Esophagus squamous epithelium (tissue), 5 donors: Measurements from ENCODE around the gene APOBEC3H. TPM values are rescaled to one million over a fixed set of nuclear protein-coding genes. Genes with fewer than 3 reads are reported as not detected.

Experiments
- DNase-seq: peaks from one replicate; lab custom pipeline; 2025; lab: John Stamatoyannopoulos, UW
- H3K27ac ChIP-seq, 4 donors: fragments of 200-600 bp; sonication (generic); one replicate each; pipeline ENCODE4 v1.5.1; 2016 to 2019; ENCODE audit warnings: mild to moderate bottlenecking in 1 of 4
- H3K27me3 ChIP-seq, 4 donors: fragments of 200-600 bp; sonication (generic); 1 replicate in 3 of 4; 2 replicates in 1 of 4; pipeline versions ENCODE4 v1.5.1 to v1.6.0; 2017 to 2021; ENCODE audit warnings: antibody characterized with exemption in 1 of 4
- H3K36me3 ChIP-seq, 3 donors: fragments of 200-600 bp; sonication (generic); one replicate each; pipeline ENCODE4 v1.5.1; 2016 to 2019
- H3K4me1 ChIP-seq, 3 donors: fragments of 200-600 bp; sonication (generic); one replicate each; pipeline ENCODE4 v1.5.1; 2017 to 2019
- H3K4me3 ChIP-seq, 4 donors: fragments of 200-600 bp; sonication (generic); 1 replicate in 3 of 4; 2 replicates in 1 of 4; pipeline ENCODE4 v1.5.1; 2016 to 2019; ENCODE audit warnings: mild to moderate bottlenecking in 2 of 4, moderate library complexity in 1 of 4
- H3K9me3 ChIP-seq, 3 donors: fragments of 200-600 bp; sonication (generic); one replicate each; pipeline ENCODE4 v1.5.1; 2016 to 2019
- POLR2A ChIP-seq, 4 donors: fragments of 450-650 bp; IDR thresholded peaks; one replicate each; pipeline ENCODE4 v1.6.1; 2017; ENCODE audit warnings: antibody characterized with exemption in 4 of 4, mild to moderate bottlenecking in 4 of 4, moderate library complexity in 3 of 4
- WGBS, 2 donors: methylation state at CpG; one replicate each; pipeline ENCODE4 v1.1.5; 2018; 5-methylcytosine and 5-hydroxymethylcytosine counted together
- intact Hi-C: fragments of 100-400 bp; cut with DNase I; formaldehyde crosslinking; loops from one replicate; pipeline ENCODE4 v1.15.0; 2022
- total RNA-seq, 4 donors: library from RNA; depleted of rRNA; stranded (reverse); fragments of >200 nt; gene quantifications; one replicate each; pipeline ENCODE4 v1.1.0, GENCODE V29; 2016
- TF ChIP-seq, protein P1 (sequence below), 6 experiments: fragments of 450-650 bp in 4 of 6; fragments of 200-600 bp in 2 of 6; sonication (generic) in 2 of 6; IDR thresholded peaks; one replicate each; pipeline ENCODE4 v1.5.1; 2016 to 2019; ENCODE audit warnings: antibody characterized with exemption in 6 of 6, mild to moderate bottlenecking in 4 of 6, moderate library complexity in 4 of 6
- donor health status: DM: yes; HTN: yes; CAD: no.

Gene APOBEC3H
- total RNA-seq, 4 donors from 2014 or later, result 0.92 to 0.95 TPM; not detected in 2

DNA sequence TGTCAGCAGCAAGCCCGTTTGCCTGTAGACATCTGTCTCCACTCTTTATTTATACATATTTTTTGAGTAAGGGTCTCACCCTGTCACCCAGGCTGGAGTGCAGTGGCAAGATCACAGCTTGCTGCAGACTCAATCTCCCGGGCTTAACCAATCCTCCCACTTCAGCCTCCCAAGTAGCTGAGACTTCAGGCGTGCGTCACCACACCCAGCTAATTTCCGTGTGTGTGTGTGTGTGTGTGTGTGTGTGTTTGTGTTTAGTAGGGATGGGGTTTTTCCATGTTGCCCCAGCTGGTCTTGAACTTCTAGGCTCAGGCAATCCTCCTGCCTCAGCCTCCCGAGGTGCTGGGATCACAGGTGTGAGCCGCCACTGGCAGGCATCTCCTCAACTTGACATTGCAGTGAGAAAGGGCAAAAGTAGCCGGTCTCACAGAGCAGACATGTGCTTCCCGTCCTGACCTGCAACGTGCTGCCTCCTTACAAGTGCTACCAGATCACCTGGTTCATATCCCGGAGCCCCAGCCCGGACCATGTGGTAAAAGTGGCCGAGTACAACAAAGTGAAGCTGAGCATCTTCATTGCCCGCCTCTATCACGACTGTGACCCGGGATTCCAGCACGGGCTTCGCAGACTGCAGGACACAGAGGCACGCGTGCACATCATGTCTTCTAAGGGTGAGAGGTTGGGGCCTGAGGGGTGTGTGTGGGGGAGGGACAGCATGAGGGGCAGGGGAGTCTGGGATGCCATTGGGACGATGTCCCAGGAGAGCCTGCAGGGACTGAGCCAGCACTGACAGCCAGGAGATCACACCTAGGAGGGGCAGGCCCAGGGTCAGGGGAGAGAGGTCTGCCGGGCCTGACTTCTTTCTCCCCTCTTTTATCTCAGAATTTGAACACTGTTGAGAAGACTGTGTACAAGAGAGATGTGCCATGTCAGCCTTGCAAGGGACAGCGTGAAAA, 5.6 kb upstream of the APOBEC3H start:
- no peak for DNase-seq
- Histone ChIP-seq H3K27ac (peak overlapping the region in 2 of 4 donors; percentile 31 to 73), H3K9me3 (no peaks in the 10 kb centered on the region), H3K4me1 (peaks cover 0 to 22% (median 0%) of the 10 kb centered on the region in 3 donors), H3K27me3 (peaks cover 0 to 11% (median 0%) of the 10 kb centered on the region in 4 donors), H3K36me3 (no peaks in the 10 kb centered on the region), H3K4me3 (no peak overlapping the region)
- no peak for TF ChIP-seq POLR2A (IDR thresholded peaks at IDR 0.05)
- TF ChIP-seq, protein P1, sequence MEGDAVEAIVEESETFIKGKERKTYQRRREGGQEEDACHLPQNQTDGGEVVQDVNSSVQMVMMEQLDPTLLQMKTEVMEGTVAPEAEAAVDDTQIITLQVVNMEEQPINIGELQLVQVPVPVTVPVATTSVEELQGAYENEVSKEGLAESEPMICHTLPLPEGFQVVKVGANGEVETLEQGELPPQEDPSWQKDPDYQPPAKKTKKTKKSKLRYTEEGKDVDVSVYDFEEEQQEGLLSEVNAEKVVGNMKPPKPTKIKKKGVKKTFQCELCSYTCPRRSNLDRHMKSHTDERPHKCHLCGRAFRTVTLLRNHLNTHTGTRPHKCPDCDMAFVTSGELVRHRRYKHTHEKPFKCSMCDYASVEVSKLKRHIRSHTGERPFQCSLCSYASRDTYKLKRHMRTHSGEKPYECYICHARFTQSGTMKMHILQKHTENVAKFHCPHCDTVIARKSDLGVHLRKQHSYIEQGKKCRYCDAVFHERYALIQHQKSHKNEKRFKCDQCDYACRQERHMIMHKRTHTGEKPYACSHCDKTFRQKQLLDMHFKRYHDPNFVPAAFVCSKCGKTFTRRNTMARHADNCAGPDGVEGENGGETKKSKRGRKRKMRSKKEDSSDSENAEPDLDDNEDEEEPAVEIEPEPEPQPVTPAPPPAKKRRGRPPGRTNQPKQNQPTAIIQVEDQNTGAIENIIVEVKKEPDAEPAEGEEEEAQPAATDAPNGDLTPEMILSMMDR (IDR thresholded peaks at IDR 0.05), result no peak
- intact Hi-C loops, result no loop called here
- WGBS, 2 donors, result 81 to 95% methylated on average over 11 to 20 of the region's 23 CpGs

DNA sequence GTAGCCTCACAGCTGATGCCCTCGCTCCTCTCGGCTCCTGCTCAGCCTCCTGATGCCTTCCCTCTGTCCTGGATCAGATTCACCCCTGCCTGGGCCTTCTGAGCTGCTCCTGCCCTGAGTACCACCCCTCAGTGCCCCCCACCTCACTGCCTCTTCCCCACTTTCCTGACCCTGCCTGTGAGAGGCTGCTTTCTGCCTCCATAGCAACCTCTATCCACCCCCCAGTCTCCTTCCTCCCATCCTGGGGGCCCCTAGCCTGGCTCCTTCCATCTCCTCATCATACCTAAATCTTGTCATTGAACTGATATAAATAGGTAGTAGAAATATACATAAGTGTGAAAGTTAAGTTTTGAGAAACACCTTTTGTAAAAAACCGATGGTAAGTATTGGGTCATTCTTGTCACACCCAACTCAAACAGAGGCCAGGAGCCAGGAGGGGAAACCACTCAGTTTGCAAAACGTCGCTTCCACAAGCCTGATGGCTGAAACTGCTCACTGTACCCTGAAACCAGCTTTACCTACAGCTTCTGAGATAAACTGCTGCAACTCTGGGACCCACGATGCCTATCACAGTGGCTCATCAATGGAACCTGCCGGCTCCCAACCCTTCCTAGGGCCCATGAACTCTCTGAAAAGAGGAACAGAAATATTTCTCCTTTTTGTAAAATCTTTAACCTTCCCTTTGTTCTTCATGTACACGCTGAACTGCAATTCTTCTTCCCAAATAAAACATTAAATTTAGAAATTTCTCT, 4.8 kb upstream of the APOBEC3H start:
- intact Hi-C loops, result no loop called here
- no peaks in the 10 kb centered on the region for H3K36me3 ChIP-seq
- H3K27ac ChIP-seq, result peak overlapping the region in 2 of 4 donors; percentile 4 to 73
- DNase-seq, result no peak
- no peak for TF ChIP-seq POLR2A (IDR thresholded peaks at IDR 0.05)
- TF ChIP-seq, protein P1 (IDR thresholded peaks at IDR 0.05), result no peak
- no peaks in the 10 kb centered on the region for H3K9me3 ChIP-seq
- peaks cover 8 to 31% (median 8%) of the 10 kb centered on the region in 3 donors for H3K4me1 ChIP-seq
- WGBS, 2 donors, result 60 to 64% methylated on average over 8 of the region's 8 CpGs
- peaks cover 0 to 11% (median 0%) of the 10 kb centered on the region in 4 donors for H3K27me3 ChIP-seq
- H3K4me3 ChIP-seq, result no peak overlapping the region

DNA sequence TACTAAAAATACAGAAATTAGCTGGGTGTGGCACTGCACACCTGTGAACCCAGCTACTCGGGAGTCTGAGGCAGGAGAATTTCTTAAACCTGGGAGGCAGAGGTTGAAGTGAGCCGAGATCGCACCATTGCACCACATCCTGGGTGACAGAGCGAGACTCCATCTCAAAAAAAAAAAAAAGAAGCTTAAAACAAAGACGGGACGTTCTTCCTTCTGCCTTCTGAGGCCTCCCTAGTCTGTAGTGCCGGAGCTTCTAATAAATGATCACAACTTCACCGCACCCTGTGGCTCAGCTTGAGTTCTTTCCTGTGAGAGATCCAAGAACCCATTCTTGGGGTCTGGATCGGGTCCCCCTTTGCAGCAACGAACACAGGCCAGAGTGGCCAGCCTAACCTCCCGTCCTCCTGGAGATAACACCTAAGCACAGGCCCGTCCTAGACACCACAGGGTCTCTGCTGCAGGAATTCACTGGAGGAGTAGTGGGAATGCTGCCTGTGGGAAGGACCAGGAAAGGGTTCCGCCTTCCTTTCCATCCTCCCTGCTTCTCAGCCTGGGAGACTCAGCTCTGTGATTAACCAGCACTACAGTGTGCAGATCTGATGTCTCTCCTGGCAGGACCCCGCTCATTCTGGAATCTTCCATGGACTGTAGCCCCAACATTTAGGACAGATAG, 2.2 kb upstream of the APOBEC3H start:
- 78 to 86% methylated on average over 11 of the region's 14 CpGs for WGBS, 2 donors
- intact Hi-C loops, result no loop called here

DNA sequence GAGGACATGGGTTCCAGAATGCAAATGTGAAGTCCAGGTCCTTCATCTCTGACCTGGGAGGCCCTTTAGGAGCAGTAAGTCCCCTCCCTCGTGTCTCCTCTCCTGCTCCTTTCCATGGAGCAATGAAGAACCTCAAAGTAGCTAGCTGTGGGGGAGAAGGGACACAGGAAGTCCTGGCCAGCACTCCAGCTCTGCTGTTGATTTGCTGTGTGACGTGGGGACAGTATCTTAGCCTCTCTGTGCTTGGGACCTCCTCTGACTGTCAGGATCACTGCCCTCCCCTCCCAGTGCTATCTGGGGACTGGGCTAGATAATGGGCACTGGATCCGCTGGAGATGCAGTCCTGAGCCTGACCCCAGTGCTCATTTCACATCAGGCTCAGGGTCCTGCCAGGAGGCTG, 1.1 kb upstream of the APOBEC3H start:
- no peak for TF ChIP-seq POLR2A (IDR thresholded peaks at IDR 0.05)
- TF ChIP-seq, protein P1 (IDR thresholded peaks at IDR 0.05), result no peak
- no peaks in the 10 kb centered on the region for H3K9me3 ChIP-seq
- H3K27me3 ChIP-seq, result peaks cover 0 to 5% (median 0%) of the 10 kb centered on the region in 4 donors
- DNase-seq, result no peak
- no peaks in the 10 kb centered on the region for H3K36me3 ChIP-seq
- peaks cover 11 to 46% (median 22%) of the 10 kb centered on the region in 3 donors for H3K4me1 ChIP-seq
- WGBS, 2 donors, result 57 to 67% methylated on average over 1 of the region's 3 CpGs
- no peak overlapping the region for H3K27ac ChIP-seq
- intact Hi-C loops, result no loop called here
- H3K4me3 ChIP-seq, result no peak overlapping the region

More for the DNA sequence above, 2.2 kb upstream of the APOBEC3H start:
- Histone ChIP-seq H3K36me3 (no peaks in the 10 kb centered on the region), H3K27ac (peak overlapping the region in 1 of 4 donors; percentile 18), H3K9me3 (no peaks in the 10 kb centered on the region), H3K4me3 (no peak overlapping the region), H3K4me1 (peaks cover 11 to 44% (median 22%) of the 10 kb centered on the region in 3 donors), H3K27me3 (peaks cover 0 to 11% (median 0%) of the 10 kb centered on the region in 4 donors)
- TF ChIP-seq, protein P1 (IDR thresholded peaks at IDR 0.05), result no peak
- TF ChIP-seq POLR2A (IDR thresholded peaks at IDR 0.05), result no peak
- DNase-seq, result no peak
